ENCODE results near the gene TP53TG5.

DNA sequence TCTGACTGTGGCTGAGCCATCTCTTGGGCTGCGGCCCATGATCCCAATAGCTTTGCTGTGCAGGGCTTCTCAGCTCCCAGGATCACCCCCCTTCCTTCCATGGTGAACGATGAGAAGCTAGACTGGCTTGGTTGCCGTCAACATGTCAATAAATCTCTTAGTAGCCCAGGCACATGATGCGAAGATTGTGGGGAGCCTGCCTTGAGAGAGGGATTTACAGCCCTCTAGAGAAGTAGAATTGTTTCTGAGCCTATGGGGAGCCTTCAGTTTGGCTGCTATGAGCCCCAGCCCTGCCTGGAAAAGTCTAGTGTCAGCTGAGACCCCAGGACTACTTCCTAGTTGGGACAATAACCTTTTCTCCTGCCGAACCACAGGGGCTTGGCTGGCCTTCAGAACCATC lies 34.5 kb upstream of the TP53TG5 start:
- TF ChIP-seq, protein P1, sequence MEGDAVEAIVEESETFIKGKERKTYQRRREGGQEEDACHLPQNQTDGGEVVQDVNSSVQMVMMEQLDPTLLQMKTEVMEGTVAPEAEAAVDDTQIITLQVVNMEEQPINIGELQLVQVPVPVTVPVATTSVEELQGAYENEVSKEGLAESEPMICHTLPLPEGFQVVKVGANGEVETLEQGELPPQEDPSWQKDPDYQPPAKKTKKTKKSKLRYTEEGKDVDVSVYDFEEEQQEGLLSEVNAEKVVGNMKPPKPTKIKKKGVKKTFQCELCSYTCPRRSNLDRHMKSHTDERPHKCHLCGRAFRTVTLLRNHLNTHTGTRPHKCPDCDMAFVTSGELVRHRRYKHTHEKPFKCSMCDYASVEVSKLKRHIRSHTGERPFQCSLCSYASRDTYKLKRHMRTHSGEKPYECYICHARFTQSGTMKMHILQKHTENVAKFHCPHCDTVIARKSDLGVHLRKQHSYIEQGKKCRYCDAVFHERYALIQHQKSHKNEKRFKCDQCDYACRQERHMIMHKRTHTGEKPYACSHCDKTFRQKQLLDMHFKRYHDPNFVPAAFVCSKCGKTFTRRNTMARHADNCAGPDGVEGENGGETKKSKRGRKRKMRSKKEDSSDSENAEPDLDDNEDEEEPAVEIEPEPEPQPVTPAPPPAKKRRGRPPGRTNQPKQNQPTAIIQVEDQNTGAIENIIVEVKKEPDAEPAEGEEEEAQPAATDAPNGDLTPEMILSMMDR (conservative IDR thresholded peaks at IDR 0.05; ENCODE audit: low read depth, low read length) = no peak
- TF ChIP-seq EZH2 (IDR thresholded peaks at IDR 0.05; ENCODE audit: low read length, unreplicated experiment) (no peak), EZH2phosphoT487 (IDR thresholded peaks at IDR 0.05; ENCODE audit: borderline replicate concordance, low read length) (no peak)
